Omental fat pad (tissue), 4 donors: ENCODE results near the gene TECPR2. TPM values are rescaled to one million over a fixed set of nuclear protein-coding genes. Genes with fewer than 3 reads are reported as not detected.

ENCODE experiments used
- ATAC-seq: fragments of 150-250 bp; one replicate; pipeline ENCODE4 v1.9.1; 2016; ENCODE audit warnings: mild to moderate bottlenecking, moderate library complexity; ENCODE audit not compliant: low FRiP score
- DNase-seq: peaks from one replicate; pipeline ENCODE4 v3.0.0-alpha.2; 2019; ENCODE audit warnings: low spot score
- total RNA-seq, 4 donors: library from RNA; depleted of rRNA; stranded (reverse); fragments of >200 nt; gene quantifications; one replicate each; pipeline ENCODE4 v1.1.0, GENCODE V29; 2016
- TF ChIP-seq, protein P1 (sequence below), 3 donors: fragments of 450-650 bp; IDR thresholded peaks; one replicate each; pipeline ENCODE4 v1.5.1; 2016 to 2017; ENCODE audit warnings: antibody characterized with exemption in 3 of 3, mild to moderate bottlenecking in 3 of 3, moderate library complexity in 2 of 3

The TECPR2 gene
- total RNA-seq, 4 donors from 2014 or later = 12.7 to 46.0 (median 17.9) TPM

DNA sequence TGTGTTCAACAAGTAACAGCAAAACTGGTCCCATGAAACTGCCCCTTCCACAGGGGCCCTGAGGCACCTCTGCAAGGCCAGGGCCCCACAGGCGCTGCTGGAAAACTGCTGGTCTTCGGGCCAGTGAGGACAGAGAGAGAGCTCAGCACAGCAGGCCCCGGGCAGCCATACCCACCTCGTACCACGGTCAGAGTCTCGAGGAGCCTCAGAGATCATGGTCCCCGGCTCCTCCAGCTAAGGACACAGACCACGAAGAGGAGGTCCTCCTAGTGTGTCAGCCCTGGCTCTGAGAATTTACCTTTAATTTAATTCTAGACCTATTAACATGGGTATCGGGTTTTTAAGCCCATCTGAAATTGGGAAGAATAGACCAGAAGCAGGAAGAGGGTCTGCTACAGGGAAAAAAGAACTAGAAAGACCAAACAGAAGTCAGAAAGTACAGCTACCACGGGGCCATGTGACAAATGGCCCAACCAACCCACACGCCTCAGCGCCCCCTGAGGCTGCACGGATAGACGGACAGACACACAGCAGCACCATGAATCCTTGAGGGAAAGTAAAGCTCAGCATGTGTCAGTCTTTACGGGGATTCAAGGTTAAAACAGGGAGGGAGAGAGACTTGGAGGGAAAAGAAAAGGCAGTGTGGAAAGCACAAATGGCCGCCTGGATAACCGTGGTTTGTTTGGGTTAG is 123.9 kb downstream of the TECPR2 start:
- DNase-seq (no peak), ATAC-seq (no peak)
- TF ChIP-seq, protein P1, sequence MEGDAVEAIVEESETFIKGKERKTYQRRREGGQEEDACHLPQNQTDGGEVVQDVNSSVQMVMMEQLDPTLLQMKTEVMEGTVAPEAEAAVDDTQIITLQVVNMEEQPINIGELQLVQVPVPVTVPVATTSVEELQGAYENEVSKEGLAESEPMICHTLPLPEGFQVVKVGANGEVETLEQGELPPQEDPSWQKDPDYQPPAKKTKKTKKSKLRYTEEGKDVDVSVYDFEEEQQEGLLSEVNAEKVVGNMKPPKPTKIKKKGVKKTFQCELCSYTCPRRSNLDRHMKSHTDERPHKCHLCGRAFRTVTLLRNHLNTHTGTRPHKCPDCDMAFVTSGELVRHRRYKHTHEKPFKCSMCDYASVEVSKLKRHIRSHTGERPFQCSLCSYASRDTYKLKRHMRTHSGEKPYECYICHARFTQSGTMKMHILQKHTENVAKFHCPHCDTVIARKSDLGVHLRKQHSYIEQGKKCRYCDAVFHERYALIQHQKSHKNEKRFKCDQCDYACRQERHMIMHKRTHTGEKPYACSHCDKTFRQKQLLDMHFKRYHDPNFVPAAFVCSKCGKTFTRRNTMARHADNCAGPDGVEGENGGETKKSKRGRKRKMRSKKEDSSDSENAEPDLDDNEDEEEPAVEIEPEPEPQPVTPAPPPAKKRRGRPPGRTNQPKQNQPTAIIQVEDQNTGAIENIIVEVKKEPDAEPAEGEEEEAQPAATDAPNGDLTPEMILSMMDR (IDR thresholded peaks at IDR 0.05) = no peak

DNA sequence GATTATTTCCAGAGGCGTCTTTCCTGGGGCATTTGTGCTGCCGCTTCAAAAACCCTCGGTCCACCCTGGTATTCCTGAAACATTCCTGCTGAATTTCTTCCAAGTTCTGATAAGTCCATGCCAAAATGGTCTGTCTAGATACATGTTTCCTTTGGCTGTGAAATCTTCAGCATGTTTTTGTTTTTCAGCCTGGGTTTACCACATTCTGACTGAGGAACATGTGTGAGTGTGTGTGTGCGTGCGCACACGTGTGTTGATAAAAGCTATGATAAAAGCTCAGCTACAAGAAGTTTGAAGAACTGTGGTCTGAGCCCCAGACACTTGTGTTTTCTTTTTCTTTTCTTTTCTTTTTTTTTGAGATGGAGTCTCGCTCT is 124.5 kb downstream of the TECPR2 start:
- no peak for ATAC-seq
- DNase-seq = no peak
- TF ChIP-seq, protein P1 (IDR thresholded peaks at IDR 0.05) = no peak

DNA sequence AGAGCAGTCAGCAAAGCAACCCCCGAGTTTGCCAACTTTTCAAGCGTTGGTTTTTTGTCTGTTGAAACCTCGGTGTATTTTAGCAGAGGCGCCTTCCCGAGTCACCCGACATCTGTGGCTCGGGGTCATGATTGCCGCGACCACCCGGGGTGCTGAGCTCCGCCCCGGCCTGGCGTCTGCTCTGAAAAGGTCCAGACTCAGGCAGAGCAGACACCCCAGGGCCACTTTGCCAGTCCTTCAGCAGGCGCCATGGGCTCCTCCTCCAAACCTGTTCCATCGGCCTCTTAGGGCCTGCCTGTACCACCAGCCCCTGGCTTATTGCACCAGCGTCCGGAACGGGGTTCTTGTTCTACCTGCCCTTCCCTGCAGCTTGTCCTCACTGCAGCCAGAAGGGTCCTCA is 127.7 kb downstream of the TECPR2 start:
- TF ChIP-seq, protein P1 (IDR thresholded peaks at IDR 0.05) = no peak
- DNase-seq (no peak), ATAC-seq (no peak)

DNA sequence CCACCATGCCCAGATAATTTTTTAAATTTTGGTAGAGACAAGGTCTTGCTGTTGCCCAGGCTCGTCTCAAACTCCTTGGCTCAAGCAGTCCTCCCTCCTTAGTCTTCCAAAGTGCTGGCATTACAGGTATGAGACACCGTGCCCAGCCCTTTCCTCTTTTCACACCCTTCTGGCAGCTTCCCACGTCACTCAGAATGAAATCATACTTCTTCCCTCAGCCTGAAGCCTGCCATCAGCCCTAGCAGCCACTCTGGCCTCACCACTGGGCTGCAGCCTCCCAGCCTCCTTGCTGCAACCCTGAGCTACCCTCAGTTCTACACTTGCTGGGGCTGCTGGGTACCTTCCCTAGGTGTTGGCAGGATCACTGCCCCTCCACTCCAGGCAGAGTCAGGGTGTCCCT is 128.6 kb downstream of the TECPR2 start:
- TF ChIP-seq, protein P1 (IDR thresholded peaks at IDR 0.05) = no peak

DNA sequence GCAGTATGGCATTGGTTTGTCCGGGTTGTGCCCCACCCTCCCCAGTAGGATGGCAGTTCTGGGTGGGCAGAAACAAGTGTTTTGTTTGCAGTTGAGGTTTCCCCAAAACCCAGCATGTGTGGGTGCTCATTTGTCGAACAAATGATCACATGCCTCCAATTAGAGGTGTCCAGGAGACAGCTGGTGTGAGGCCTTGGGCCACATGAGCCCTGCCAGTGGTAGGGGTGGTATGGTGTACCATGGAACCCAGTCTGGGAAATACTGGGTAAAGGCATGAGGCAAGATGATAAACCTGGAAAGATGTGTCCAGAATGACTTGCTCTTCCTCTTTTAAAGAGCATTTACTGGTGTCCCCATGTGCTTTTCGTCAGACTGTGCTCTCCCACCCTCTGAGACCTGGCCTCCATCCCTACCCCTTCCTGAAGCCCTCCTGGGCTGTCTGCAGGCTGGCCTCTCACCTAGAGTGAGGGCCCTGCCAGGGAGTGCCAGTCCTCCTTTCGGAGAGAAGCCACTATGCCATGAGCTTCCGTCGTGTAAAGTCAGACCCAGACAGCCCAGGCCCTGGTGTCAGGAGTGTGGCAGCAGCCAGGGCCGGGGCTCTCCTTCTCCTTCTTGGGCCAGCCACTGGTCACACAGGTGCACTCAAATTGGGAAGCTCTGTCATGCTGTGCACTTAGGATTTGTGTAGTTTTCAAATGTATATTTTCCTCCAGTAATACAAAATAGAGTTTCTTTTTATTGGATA is 129.2 kb downstream of the TECPR2 start:
- DNase-seq = no peak
- ATAC-seq = no peak
- TF ChIP-seq, protein P1 (IDR thresholded peaks at IDR 0.05) = no peak

More for the DNA sequence above, 128.6 kb downstream of the TECPR2 start:
- ATAC-seq = no peak
- no peak for DNase-seq

DNA sequence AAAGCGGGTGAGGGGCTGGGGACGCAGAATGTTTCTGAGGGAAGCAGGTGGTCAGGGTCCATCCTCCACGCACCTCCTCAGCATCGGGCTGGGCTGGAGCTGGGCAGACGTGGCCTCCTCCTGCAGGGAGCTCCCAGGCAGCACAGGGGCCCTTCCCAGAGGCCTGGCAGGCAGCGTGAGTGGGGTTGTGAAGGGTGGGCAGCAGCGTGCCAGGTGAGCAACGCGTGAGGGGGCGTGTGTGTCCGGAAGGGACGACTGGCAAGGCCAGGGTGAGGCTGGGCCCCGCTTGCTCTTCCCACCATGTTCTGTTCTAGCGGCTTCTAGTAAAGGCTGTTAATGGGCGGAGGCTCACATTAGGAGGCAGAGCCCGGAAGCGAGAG is 129.8 kb downstream of the TECPR2 start:
- TF ChIP-seq, protein P1 (IDR thresholded peaks at IDR 0.05) = no peak
- ATAC-seq (no peak), DNase-seq (no peak)

DNA sequence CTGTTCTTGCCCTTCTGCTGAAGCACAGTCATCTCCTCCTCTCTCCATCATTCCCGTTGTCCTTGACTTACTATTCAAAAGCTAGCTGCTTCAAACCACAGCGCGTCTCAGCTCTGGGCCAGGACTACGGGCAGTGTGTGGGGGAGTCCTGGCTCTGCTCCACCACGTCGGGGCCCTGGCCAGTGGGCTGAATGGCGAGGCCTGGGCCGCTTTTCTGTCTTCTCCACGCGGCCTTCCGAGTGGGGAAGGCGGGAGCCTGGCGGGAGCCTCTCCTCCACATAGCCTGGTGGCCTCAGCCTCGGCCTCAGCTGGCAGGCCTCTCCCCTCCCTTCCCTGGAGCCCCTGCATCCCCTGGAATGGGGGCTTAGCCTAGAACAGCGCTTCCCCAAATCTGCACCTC is 130.4 kb downstream of the TECPR2 start:
- ATAC-seq (no peak), DNase-seq (no peak)
- TF ChIP-seq, protein P1 (IDR thresholded peaks at IDR 0.05) = no peak
